CD14-positive monocyte (primary cell): ENCODE measurements around the gene PRKD1. TPM values are rescaled to one million over a fixed set of nuclear protein-coding genes. Genes with fewer than 3 reads are reported as not detected.

Experiments
- DNase-seq, 3 donors: peaks; one replicate each; pipeline ENCODE4 v3.0.0-alpha.2; 2011 to 2022
- H2AFZ ChIP-seq: 2 replicates; pipeline ENCODE4 v1.6.0; 2012; ENCODE audit warnings: mild to moderate bottlenecking, low read depth, low read length, inconsistent platforms; ENCODE audit not compliant: insufficient read depth, poor library complexity, severe bottlenecking
- H3K27ac ChIP-seq, 2 donors: 1 replicate in 1 of 2; 2 replicates in 1 of 2; pipeline ENCODE4 v1.5.1; 2012 to 2013; ENCODE audit warnings: low read length in 2 of 2, control low read depth in 1 of 2, inconsistent platforms in 1 of 2, low read depth in 1 of 2, mild to moderate bottlenecking in 1 of 2
- H3K27me3 ChIP-seq, 2 donors: one replicate each; pipeline versions ENCODE4 v1.6.0 to v1.6.1; 2011 to 2013; ENCODE audit warnings: low read length in 2 of 2; ENCODE audit not compliant: control insufficient read depth in 2 of 2, insufficient read depth in 2 of 2
- H3K36me3 ChIP-seq, 2 donors: replicated peaks in 1 of 2; 1 replicate in 1 of 2; 2 replicates in 1 of 2; pipeline versions ENCODE4 v1.5.1 to v1.6.1; 2012 to 2013; ENCODE audit warnings: low read length in 2 of 2, control low read depth in 1 of 2, inconsistent platforms in 1 of 2, mild to moderate bottlenecking in 1 of 2; ENCODE audit not compliant: insufficient read depth in 2 of 2, control insufficient read depth in 1 of 2
- H3K4me1 ChIP-seq, 2 donors: 1 replicate in 1 of 2; 2 replicates in 1 of 2; pipeline versions ENCODE4 v1.5.1 to v1.6.1; 2012 to 2013; ENCODE audit warnings: low read length in 2 of 2, control low read depth in 1 of 2, inconsistent platforms in 1 of 2, mild to moderate bottlenecking in 1 of 2, moderate library complexity in 1 of 2; ENCODE audit not compliant: insufficient read depth in 2 of 2, control insufficient read depth in 1 of 2
- H3K4me2 ChIP-seq: replicated peaks from 2 replicates; pipeline ENCODE3; 2012; ENCODE audit warnings: low read length, moderate library complexity, mild to moderate bottlenecking; ENCODE audit not compliant: poor library complexity, severe bottlenecking; ENCODE audit errors: extremely low read depth
- H3K4me3 ChIP-seq, 3 experiments: fragments of 200-600 bp in 1 of 3; sonication (generic) in 1 of 3; replicated peaks in 1 of 3; 1 replicate in 2 of 3; 2 replicates in 1 of 3; pipeline ENCODE4 v1.5.1; 2011 to 2013; ENCODE audit warnings: low read length in 3 of 3, mild to moderate bottlenecking in 3 of 3, control low read depth in 2 of 3, low read depth in 2 of 3, inconsistent platforms in 1 of 3, moderate library complexity in 1 of 3
- H3K79me2 ChIP-seq: 2 replicates; pipeline ENCODE4 v1.6.0; 2012; ENCODE audit warnings: mild to moderate bottlenecking, control low read depth, inconsistent platforms, low read length, moderate library complexity; ENCODE audit not compliant: insufficient read depth
- H3K9ac ChIP-seq: 2 replicates; pipeline ENCODE4 v1.6.0; 2017; ENCODE audit warnings: low read length, mild to moderate bottlenecking; ENCODE audit not compliant: insufficient read depth, poor library complexity, severe bottlenecking
- H3K9me3 ChIP-seq, 2 donors: replicated peaks in 1 of 2; 1 replicate in 1 of 2; 2 replicates in 1 of 2; pipeline versions ENCODE4 v1.5.1 to v1.6.1; 2012 to 2013; ENCODE audit warnings: low read length in 2 of 2, control low read depth in 1 of 2; ENCODE audit not compliant: control insufficient read depth in 1 of 2, insufficient read depth in 1 of 2
- H4K20me1 ChIP-seq: 2 replicates; pipeline ENCODE4 v1.6.0; 2012; ENCODE audit warnings: mild to moderate bottlenecking, low read length, control low read depth, moderate library complexity; ENCODE audit not compliant: insufficient read depth
- H3K27ac Mint-ChIP-seq, 7 donors: one replicate each; pipeline ENCODE4 v1.8.0; 2020; ENCODE audit warnings: mild to moderate bottlenecking in 7 of 7, mixed read lengths in 7 of 7, moderate library complexity in 6 of 7, inconsistent platforms in 2 of 7
- H3K27me3 Mint-ChIP-seq, 3 donors: one replicate each; pipeline ENCODE4 v1.8.0; 2021 to 2022; ENCODE audit warnings: low read depth in 3 of 3, mild to moderate bottlenecking in 3 of 3, mixed read lengths in 3 of 3, moderate library complexity in 3 of 3, inconsistent platforms in 1 of 3
- H3K36me3 Mint-ChIP-seq, 2 donors: one replicate each; pipeline ENCODE4 v1.8.0; 2020; ENCODE audit warnings: mixed read lengths in 2 of 2, inconsistent platforms in 1 of 2, mild to moderate bottlenecking in 1 of 2
- H3K4me1 Mint-ChIP-seq: one replicate; pipeline ENCODE4 v1.8.0; 2020; ENCODE audit warnings: mild to moderate bottlenecking, mixed read lengths
- H3K4me3 Mint-ChIP-seq, 2 donors: one replicate each; pipeline ENCODE4 v1.8.0; 2020; ENCODE audit warnings: mild to moderate bottlenecking in 2 of 2, mixed read lengths in 2 of 2, moderate library complexity in 1 of 2
- H3K9me3 Mint-ChIP-seq, 7 donors: one replicate each; pipeline ENCODE4 v1.8.0; 2020 to 2022; ENCODE audit warnings: mixed read lengths in 7 of 7, mild to moderate bottlenecking in 6 of 7, moderate library complexity in 6 of 7, inconsistent platforms in 2 of 7
- WGBS: methylation state at CpG from one replicate; pipeline ENCODE4 v1.1.5; 2013; ENCODE audit warnings: missing lambda C conversion rate; ENCODE audit not compliant: insufficient coverage; 5-methylcytosine and 5-hydroxymethylcytosine counted together
- intact Hi-C, 2 donors: fragments of 100-400 bp; cut with micrococcal nuclease; formaldehyde crosslinking; loops; one replicate each; pipeline versions ENCODE4 v1.15.0 to v1.15.1; 2023
- polyA plus RNA-seq, 3 donors: library from polyadenylated mRNA; depleted of rRNA in 1 of 3; unstranded in 2 of 3; stranded (reverse) in 1 of 3; fragments of 300-500 nt in 2 of 3; fragments of >200 nt in 1 of 3; fragmentation: Illumina TruSeq in 2 of 3; gene quantifications; 1 replicate in 2 of 3; 2 replicates in 1 of 3; pipeline ENCODE4 v1.2.3, GENCODE V29; 2012 to 2021
- TF ChIP-seq, protein P1 (sequence below): fragments of 200-600 bp; IDR thresholded peaks from one replicate; pipeline ENCODE4 v1.8.0; 2022; ENCODE audit warnings: antibody characterized with exemption, mild to moderate bottlenecking

PRKD1 gene
- polyA plus RNA-seq, 3 donors, result not detected

DNA sequence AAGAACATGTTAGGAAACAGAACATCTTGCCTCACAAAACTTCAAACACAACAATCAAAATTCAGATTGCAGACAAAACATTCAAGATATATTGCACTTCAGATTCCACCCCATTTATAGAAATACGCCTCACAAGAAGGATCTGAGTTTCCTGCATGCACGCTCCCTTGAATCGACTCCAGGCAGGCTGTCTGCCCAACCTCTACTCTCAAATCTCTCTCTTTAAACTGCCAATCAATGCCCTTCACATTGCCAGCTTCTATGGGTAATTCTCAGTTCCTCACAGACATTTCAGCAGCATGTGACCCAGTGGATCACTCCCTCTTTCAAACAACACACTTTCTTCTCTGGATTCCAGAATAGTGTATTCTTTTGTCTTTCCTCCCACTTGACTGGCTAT, 184.1 kb downstream of the PRKD1 start:
- Histone ChIP-seq H3K36me3 (no peaks in the 10 kb centered on the region), H2AFZ (no peak overlapping the region), H3K27ac (no peak overlapping the region), H3K4me2 (no peak overlapping the region), H3K4me1 (no peaks in the 10 kb centered on the region), H3K9ac (no peak overlapping the region), H3K9me3 (no peaks in the 10 kb centered on the region), H3K27me3 (no peaks in the 10 kb centered on the region), H3K4me3 (no peak overlapping the region), H4K20me1 (no peaks in the 10 kb centered on the region), H3K79me2 (no peaks in the 10 kb centered on the region)
- 78% methylated on average over 3 of the region's 3 CpGs for WGBS
- H3K4me3 Mint-ChIP-seq, result no peak overlapping the region
- H3K36me3 Mint-ChIP-seq, result no peaks in the 10 kb centered on the region
- TF ChIP-seq, protein P1, sequence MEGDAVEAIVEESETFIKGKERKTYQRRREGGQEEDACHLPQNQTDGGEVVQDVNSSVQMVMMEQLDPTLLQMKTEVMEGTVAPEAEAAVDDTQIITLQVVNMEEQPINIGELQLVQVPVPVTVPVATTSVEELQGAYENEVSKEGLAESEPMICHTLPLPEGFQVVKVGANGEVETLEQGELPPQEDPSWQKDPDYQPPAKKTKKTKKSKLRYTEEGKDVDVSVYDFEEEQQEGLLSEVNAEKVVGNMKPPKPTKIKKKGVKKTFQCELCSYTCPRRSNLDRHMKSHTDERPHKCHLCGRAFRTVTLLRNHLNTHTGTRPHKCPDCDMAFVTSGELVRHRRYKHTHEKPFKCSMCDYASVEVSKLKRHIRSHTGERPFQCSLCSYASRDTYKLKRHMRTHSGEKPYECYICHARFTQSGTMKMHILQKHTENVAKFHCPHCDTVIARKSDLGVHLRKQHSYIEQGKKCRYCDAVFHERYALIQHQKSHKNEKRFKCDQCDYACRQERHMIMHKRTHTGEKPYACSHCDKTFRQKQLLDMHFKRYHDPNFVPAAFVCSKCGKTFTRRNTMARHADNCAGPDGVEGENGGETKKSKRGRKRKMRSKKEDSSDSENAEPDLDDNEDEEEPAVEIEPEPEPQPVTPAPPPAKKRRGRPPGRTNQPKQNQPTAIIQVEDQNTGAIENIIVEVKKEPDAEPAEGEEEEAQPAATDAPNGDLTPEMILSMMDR, result no peak
- no peaks in the 10 kb centered on the region for H3K27me3 Mint-ChIP-seq
- no peaks in the 10 kb centered on the region for H3K4me1 Mint-ChIP-seq
- DNase-seq, result no peak
- H3K9me3 Mint-ChIP-seq, result peaks cover 0 to 7% (median 2%) of the 10 kb centered on the region in 7 donors
- intact Hi-C loops, result no loop called here
- H3K27ac Mint-ChIP-seq, result no peak overlapping the region

DNA sequence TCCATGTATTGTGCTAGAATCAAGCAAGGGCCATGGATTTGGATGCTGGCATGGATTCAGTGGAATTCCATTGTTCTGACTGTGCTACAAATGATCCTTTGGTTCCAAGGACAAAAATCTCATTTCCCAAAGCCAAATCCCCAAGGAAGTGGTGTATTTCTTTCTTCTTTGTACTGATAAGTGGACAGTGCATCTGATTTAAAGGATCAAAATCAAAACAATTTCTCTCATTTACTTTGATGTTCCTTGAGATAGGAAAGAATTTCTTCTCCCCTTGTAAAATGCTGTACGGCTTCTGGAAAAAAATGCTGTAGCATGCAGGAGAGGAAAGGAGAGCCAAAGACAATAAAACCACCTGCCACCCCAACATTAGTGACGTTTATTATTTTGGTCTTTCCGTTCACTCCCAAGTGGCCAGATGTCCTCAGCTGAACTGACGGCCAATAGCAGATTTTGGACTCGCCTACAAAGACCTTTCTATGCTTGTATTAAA, 185.7 kb downstream of the PRKD1 start:
- Mint-ChIP-seq H3K4me1 (no peaks in the 10 kb centered on the region), H3K27me3 (no peaks in the 10 kb centered on the region), H3K9me3 (peaks cover 0 to 7% (median 3%) of the 10 kb centered on the region in 7 donors), H3K36me3 (no peaks in the 10 kb centered on the region), H3K4me3 (no peak overlapping the region), H3K27ac (no peak overlapping the region)
- TF ChIP-seq, protein P1, result no peak
- intact Hi-C loops, result no loop called here
- no peak overlapping the region for H3K27ac ChIP-seq
- no peak overlapping the region for H3K4me3 ChIP-seq
- WGBS, result no CpG with 5 or more reads among the region's 5 CpGs
- H4K20me1 ChIP-seq, result no peaks in the 10 kb centered on the region
- H3K27me3 ChIP-seq, result no peaks in the 10 kb centered on the region
- H3K4me1 ChIP-seq, result no peaks in the 10 kb centered on the region
- no peaks in the 10 kb centered on the region for H3K9me3 ChIP-seq
- no peak overlapping the region for H3K4me2 ChIP-seq
- no peak overlapping the region for H3K9ac ChIP-seq
- H3K79me2 ChIP-seq, result no peaks in the 10 kb centered on the region
- no peak for DNase-seq
- no peak overlapping the region for H2AFZ ChIP-seq
- H3K36me3 ChIP-seq, result no peaks in the 10 kb centered on the region
